ENCODE data around the gene WDR37.

Gene WDR37

GRCh38 chr10:1148855-1149605 lies 92.8 kb downstream of the WDR37 start:
- FAIRE-seq: no peak

GRCh38 chr10:1149793-1150637 lies 93.8 kb downstream of the WDR37 start:
- no peak for TF ChIP-seq CTCF (IDR thresholded peaks at IDR 0.05; ENCODE audit: insufficient read depth, missing control alignments)
- DNase-seq (ENCODE audit: insufficient read length, low spot score) (no peak), FAIRE-seq (no peak)

More at GRCh38 chr10:1148855-1149605, 92.8 kb downstream of the WDR37 start:
- DNase-seq (ENCODE audit: insufficient read length, low spot score): no peak
- TF ChIP-seq CTCF (IDR thresholded peaks at IDR 0.05; ENCODE audit: insufficient read depth, missing control alignments): no peak

GRCh38 chr10:1150638-1150955 lies 94.4 kb downstream of the WDR37 start:
- FAIRE-seq (no peak), DNase-seq (ENCODE audit: insufficient read length, low spot score) (no peak)
- TF ChIP-seq CTCF (IDR thresholded peaks at IDR 0.05; ENCODE audit: insufficient read depth, missing control alignments): no peak

GRCh38 chr10:1151076-1152033 lies 95.2 kb downstream of the WDR37 start:
- FAIRE-seq: no peak
- no peak for DNase-seq (ENCODE audit: insufficient read length, low spot score)
- TF ChIP-seq CTCF (IDR thresholded peaks at IDR 0.05; ENCODE audit: insufficient read depth, missing control alignments): no peak

- no peak for DNase-seq (ENCODE audit: insufficient read length, low spot score)
- no peak for TF ChIP-seq CTCF (IDR thresholded peaks at IDR 0.05; ENCODE audit: insufficient read depth, missing control alignments)
- FAIRE-seq: no peak
Measured at GRCh38 chr10:1152386-1153250, 96.4 kb downstream of the WDR37 start.

GRCh38 chr10:1153251-1153763 lies 97.1 kb downstream of the WDR37 start:
- FAIRE-seq (no peak), DNase-seq (ENCODE audit: insufficient read length, low spot score) (no peak)
- no peak for TF ChIP-seq CTCF (IDR thresholded peaks at IDR 0.05; ENCODE audit: insufficient read depth, missing control alignments)

Measured in D721Med (cell line).